Ishikawa (cell line): ENCODE data around the gene CCDC180.

Source experiments
- CEBPB ChIP-seq: IDR thresholded peaks from 2 replicates; pipeline ENCODE4 v1.6.1; 2012
- CREB1 ChIP-seq: IDR thresholded peaks from 2 replicates; pipeline ENCODE4 v1.6.1; 2012; ENCODE audit warnings: low read depth
- EGR1 ChIP-seq: IDR thresholded peaks from 2 replicates; pipeline ENCODE4 v1.6.1; 2012
- EP300 ChIP-seq: IDR thresholded peaks from 2 replicates; pipeline ENCODE4 v1.6.1; 2012; ENCODE audit warnings: borderline replicate concordance
- FOXM1 ChIP-seq: IDR thresholded peaks from 2 replicates; pipeline ENCODE4 v1.6.1; 2012; ENCODE audit warnings: low read depth, borderline replicate concordance
- NFIC ChIP-seq: IDR thresholded peaks from 2 replicates; pipeline ENCODE4 v1.6.1; 2012
- RAD21 ChIP-seq: IDR thresholded peaks from 2 replicates; pipeline ENCODE4 v1.6.1; 2012; ENCODE audit warnings: low read depth
- TAF1 ChIP-seq: IDR thresholded peaks from 2 replicates; pipeline ENCODE4 v1.6.1; 2012; ENCODE audit warnings: low read depth, mild to moderate bottlenecking
- TCF12 ChIP-seq: IDR thresholded peaks from 2 replicates; pipeline ENCODE4 v1.6.1; 2012; ENCODE audit warnings: low read depth
- TEAD4 ChIP-seq: IDR thresholded peaks from 2 replicates; pipeline ENCODE4 v1.6.1; 2012
- YY1 ChIP-seq: IDR thresholded peaks from 2 replicates; pipeline ENCODE4 v1.6.1; 2012; ENCODE audit warnings: low read depth
- ZBTB7A ChIP-seq: IDR thresholded peaks from 2 replicates; pipeline ENCODE4 v1.6.1; 2012; ENCODE audit warnings: low read depth
- TF ChIP-seq, protein P1 (sequence below): IDR thresholded peaks from 2 replicates; pipeline ENCODE4 v1.6.1; 2012
- TF ChIP-seq, protein P2 (sequence below): IDR thresholded peaks from 2 replicates; pipeline ENCODE4 v1.6.1; 2012; ENCODE audit warnings: low read depth, mild to moderate bottlenecking
- TF ChIP-seq, protein P3 (sequence below): IDR thresholded peaks from 2 replicates; pipeline ENCODE4 v1.6.1; 2012

The CCDC180 gene

DNA sequence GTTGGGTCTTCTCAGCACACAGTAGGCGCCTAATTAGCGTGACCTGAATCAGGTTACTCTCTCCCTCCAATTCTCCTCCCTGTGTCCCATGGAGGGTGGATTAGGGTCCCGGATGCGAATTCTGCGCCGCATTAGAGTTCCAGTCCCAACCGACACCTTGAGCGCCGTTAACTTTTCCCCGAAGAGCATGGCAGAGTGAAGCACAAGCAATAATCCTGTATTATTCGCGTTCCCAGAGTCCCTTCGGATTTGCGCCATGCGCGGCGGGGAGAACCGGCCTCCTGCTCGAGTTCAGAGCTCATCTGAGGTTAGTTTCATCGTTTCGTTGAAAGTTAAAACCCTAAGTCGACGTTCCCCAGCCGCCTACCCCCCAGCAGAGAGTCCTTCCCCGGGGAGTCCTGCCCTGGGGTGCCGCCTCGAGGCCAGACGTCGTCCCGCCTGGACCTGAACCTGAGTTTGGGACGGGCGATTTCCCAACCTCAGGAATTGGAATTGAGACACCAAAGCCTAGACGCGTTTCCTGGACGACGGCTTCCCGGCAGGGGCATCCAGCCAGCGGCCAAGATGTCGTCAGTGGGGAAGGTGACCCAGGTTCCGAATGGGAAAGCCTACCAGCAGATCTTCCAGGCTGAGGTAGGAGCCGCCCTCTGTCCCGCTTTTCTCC lies at the start of gene CCDC180:
Gene CCDC180, plus strand, starts transcription at position 160 of the 664 bp plus-strand sequence. Its CDS starts 405 bp downstream, at position 565.
- no peak for TF ChIP-seq TCF12
- TF ChIP-seq YY1 = 0 out of 2 replicates have a peak, but pooled peaks have one; percentile 1

DNA sequence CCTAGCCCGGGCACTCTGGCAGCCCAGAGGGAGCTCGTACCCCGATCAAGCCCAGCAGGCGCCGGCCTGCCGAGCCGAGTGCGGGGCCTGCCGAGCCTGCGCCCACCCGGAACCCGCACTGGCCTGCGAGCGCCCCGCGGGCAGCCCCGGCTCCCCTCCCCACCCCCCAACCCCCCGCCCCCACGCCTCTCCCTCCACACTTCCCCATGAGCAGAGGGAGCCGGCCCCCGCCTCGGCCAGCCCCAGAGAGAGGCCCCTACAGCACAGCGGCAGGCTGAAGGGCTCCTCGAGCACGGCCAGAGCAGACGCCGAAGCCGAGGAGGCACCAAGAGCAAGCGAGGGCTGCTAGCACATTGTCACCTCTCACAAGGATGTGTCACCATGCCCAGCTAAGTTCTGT lies 36.2 kb upstream of the CCDC180 start:
- TF ChIP-seq, protein P1, sequence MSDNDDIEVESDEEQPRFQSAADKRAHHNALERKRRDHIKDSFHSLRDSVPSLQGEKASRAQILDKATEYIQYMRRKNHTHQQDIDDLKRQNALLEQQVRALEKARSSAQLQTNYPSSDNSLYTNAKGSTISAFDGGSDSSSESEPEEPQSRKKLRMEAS = no peak
- TF ChIP-seq ZBTB7A = no peak
- TF ChIP-seq TCF12 = no peak
- TF ChIP-seq RAD21 = no peak
- TF ChIP-seq TAF1 = no peak
- no peak for TF ChIP-seq EP300
- no peak for TF ChIP-seq NFIC
- TF ChIP-seq, protein P2, sequence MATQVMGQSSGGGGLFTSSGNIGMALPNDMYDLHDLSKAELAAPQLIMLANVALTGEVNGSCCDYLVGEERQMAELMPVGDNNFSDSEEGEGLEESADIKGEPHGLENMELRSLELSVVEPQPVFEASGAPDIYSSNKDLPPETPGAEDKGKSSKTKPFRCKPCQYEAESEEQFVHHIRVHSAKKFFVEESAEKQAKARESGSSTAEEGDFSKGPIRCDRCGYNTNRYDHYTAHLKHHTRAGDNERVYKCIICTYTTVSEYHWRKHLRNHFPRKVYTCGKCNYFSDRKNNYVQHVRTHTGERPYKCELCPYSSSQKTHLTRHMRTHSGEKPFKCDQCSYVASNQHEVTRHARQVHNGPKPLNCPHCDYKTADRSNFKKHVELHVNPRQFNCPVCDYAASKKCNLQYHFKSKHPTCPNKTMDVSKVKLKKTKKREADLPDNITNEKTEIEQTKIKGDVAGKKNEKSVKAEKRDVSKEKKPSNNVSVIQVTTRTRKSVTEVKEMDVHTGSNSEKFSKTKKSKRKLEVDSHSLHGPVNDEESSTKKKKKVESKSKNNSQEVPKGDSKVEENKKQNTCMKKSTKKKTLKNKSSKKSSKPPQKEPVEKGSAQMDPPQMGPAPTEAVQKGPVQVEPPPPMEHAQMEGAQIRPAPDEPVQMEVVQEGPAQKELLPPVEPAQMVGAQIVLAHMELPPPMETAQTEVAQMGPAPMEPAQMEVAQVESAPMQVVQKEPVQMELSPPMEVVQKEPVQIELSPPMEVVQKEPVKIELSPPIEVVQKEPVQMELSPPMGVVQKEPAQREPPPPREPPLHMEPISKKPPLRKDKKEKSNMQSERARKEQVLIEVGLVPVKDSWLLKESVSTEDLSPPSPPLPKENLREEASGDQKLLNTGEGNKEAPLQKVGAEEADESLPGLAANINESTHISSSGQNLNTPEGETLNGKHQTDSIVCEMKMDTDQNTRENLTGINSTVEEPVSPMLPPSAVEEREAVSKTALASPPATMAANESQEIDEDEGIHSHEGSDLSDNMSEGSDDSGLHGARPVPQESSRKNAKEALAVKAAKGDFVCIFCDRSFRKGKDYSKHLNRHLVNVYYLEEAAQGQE = no peak
- TF ChIP-seq, protein P3, sequence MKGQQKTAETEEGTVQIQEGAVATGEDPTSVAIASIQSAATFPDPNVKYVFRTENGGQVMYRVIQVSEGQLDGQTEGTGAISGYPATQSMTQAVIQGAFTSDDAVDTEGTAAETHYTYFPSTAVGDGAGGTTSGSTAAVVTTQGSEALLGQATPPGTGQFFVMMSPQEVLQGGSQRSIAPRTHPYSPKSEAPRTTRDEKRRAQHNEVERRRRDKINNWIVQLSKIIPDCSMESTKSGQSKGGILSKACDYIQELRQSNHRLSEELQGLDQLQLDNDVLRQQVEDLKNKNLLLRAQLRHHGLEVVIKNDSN = no peak
- no peak for TF ChIP-seq YY1
- TF ChIP-seq EGR1 = no peak
- no peak for TF ChIP-seq CEBPB
- TF ChIP-seq TEAD4 = no peak
- TF ChIP-seq FOXM1 = no peak
- TF ChIP-seq CREB1 = no peak

DNA sequence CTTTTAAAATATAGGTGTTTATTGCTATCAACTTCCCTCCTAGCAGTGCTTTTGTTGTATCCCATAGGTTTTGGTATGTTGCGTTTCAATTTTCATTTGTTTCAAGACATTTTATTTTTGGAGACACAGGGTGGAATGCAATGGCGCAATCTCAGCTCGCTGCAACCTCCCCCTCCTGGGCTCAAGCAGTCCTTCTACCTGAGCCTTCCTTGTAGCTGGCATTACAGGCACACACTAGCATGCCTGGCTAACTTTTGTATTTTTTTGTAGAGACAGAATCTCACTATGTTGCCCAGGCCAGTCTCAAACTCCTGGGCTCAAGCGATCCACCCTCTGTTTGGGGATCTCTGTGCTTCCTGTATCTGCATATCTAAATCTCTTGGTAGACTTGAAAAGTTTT lies 35.4 kb upstream of the CCDC180 start:
- TF ChIP-seq YY1 (no peak), CEBPB (no peak), TCF12 (no peak), TEAD4 (no peak), RAD21 (no peak), FOXM1 (no peak), EP300 (no peak)
- TF ChIP-seq, protein P2 = no peak
- TF ChIP-seq, protein P3 = no peak

DNA sequence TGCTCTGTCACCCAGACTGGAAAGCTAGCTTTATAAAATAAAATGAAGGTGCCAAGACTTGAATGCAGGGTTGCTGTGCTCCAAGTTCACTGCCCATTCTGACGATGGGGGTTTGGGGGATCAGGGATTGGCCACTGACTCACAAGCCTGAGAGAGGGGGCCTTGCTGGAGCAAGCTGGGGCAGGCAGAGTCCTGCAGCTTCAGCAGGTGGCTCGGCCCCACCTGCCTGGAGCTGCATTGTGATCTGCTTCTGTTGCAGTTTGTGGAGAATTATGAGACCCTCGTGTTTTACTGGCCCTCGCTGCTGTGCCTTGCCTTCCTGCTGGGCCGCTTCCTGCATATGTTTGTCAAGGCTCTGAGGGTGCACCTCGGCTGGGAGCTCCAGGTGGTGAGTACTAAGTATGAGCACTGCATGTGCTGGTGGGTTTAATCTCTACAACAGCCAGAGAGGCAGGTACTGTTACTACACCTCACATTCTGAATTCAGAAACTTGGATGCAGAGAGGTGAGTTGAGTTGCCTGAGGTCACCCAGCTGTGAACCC lies 31.1 kb upstream of the CCDC180 start:
- TF ChIP-seq, protein P1 = no peak
- TF ChIP-seq TCF12 (no peak), TAF1 (no peak), ZBTB7A (no peak), TEAD4 (no peak), EGR1 (no peak), EP300 (no peak), RAD21 (no peak), FOXM1 (no peak), YY1 (no peak), CEBPB (no peak), CREB1 (no peak), NFIC (no peak)
- TF ChIP-seq, protein P2 = no peak
- TF ChIP-seq, protein P3 = no peak
